Measurements from ENCODE around the gene PEX13.
"Not testable (repeated sequence)": the region's sequence is repeated elsewhere in the genome, so short reads cannot be mapped to it uniquely, and the experiment has no call there.

The PEX13 gene

GRCh38 chr2:61021228-61021660 is 3.7 kb downstream of the PEX13 start:
- H3K4me2 ChIP-seq, result no peak overlapping the region
- H3K27ac ChIP-seq, result no peak overlapping the region
- H3K36me3 ChIP-seq (ENCODE audit: insufficient read depth), result no peaks in the 10 kb centered on the region
- no peaks in the 10 kb centered on the region for H3K27me3 ChIP-seq (ENCODE audit: insufficient read depth, low read depth)
- peaks cover 57% of the 10 kb centered on the region for H3K79me2 ChIP-seq (ENCODE audit: insufficient read depth, low read depth)
- no peak overlapping the region for H3K4me3 ChIP-seq (IDR thresholded peaks at IDR 0.05; ENCODE audit: insufficient read depth, low read depth, low read length)
- peaks cover 19% of the 10 kb centered on the region for H3K4me1 ChIP-seq (ENCODE audit: low read depth, poor library complexity, severe bottlenecking)
- no peak overlapping the region for H2AFZ ChIP-seq (ENCODE audit: low read depth)
- no peak for TF ChIP-seq CTCF (conservative IDR thresholded peaks at IDR 0.05; ENCODE audit: low read depth, low read length)
- no peaks in the 10 kb centered on the region for H4K20me1 ChIP-seq (ENCODE audit: insufficient read depth)
- no peak overlapping the region for H3K9ac ChIP-seq

GRCh38 chr2:61023670-61024069 is 6.2 kb downstream of the PEX13 start:
- TF ChIP-seq CTCF (conservative IDR thresholded peaks at IDR 0.05; ENCODE audit: low read depth, low read length), result no peak
- Histone ChIP-seq H3K4me3 (IDR thresholded peaks at IDR 0.05; ENCODE audit: insufficient read depth, low read depth, low read length) (no peak overlapping the region), H3K36me3 (ENCODE audit: insufficient read depth) (no peaks in the 10 kb centered on the region), H3K27ac (no peak overlapping the region), H4K20me1 (ENCODE audit: insufficient read depth) (no peaks in the 10 kb centered on the region), H3K4me1 (ENCODE audit: low read depth, poor library complexity, severe bottlenecking) (peaks cover 17% of the 10 kb centered on the region), H3K27me3 (ENCODE audit: insufficient read depth, low read depth) (no peaks in the 10 kb centered on the region), H3K4me2 (no peak overlapping the region), H3K9ac (no peak overlapping the region), H3K79me2 (ENCODE audit: insufficient read depth, low read depth) (peaks cover 41% of the 10 kb centered on the region), H2AFZ (ENCODE audit: low read depth) (no peak overlapping the region)

- no peak for TF ChIP-seq CTCF (conservative IDR thresholded peaks at IDR 0.05; ENCODE audit: low read depth, low read length)
- H2AFZ ChIP-seq (ENCODE audit: low read depth), result no peak overlapping the region
- H3K4me2 ChIP-seq, result no peak overlapping the region
- no peak overlapping the region for H3K4me3 ChIP-seq (IDR thresholded peaks at IDR 0.05; ENCODE audit: insufficient read depth, low read depth, low read length)
- no peaks in the 10 kb centered on the region for H3K4me1 ChIP-seq (ENCODE audit: low read depth, poor library complexity, severe bottlenecking)
- no peak overlapping the region for H3K27ac ChIP-seq
- H3K36me3 ChIP-seq (ENCODE audit: insufficient read depth), result peaks cover 8% of the 10 kb centered on the region; the same call in 1 of the 2 replicates
- H3K79me2 ChIP-seq (ENCODE audit: insufficient read depth, low read depth), result peaks cover 7% of the 10 kb centered on the region; the same call in 1 of the 2 replicates
- no peak overlapping the region for H3K9ac ChIP-seq
- no peaks in the 10 kb centered on the region for H3K27me3 ChIP-seq (ENCODE audit: insufficient read depth, low read depth)
- H4K20me1 ChIP-seq (ENCODE audit: insufficient read depth), result no peaks in the 10 kb centered on the region
These were observed 12.0 kb downstream of the PEX13 start for GRCh38 chr2:61029533-61029932.

GRCh38 chr2:61034592-61034991 is 17.1 kb downstream of the PEX13 start:
- H3K4me3 ChIP-seq (IDR thresholded peaks at IDR 0.05; ENCODE audit: insufficient read depth, low read depth, low read length); H3K27ac ChIP-seq; H3K79me2 ChIP-seq (ENCODE audit: insufficient read depth, low read depth); H4K20me1 ChIP-seq (ENCODE audit: insufficient read depth); H3K4me2 ChIP-seq; H3K36me3 ChIP-seq (ENCODE audit: insufficient read depth); H3K9ac ChIP-seq; H3K27me3 ChIP-seq (ENCODE audit: insufficient read depth, low read depth); H2AFZ ChIP-seq (ENCODE audit: low read depth); H3K4me1 ChIP-seq (ENCODE audit: low read depth, poor library complexity, severe bottlenecking): not testable (repeated sequence)

GRCh38 chr2:61036643-61037042 is 19.1 kb downstream of the PEX13 start:
- H3K27me3 ChIP-seq (ENCODE audit: insufficient read depth, low read depth); H3K27ac ChIP-seq; H3K4me1 ChIP-seq (ENCODE audit: low read depth, poor library complexity, severe bottlenecking); H3K4me3 ChIP-seq (IDR thresholded peaks at IDR 0.05; ENCODE audit: insufficient read depth, low read depth, low read length); H3K36me3 ChIP-seq (ENCODE audit: insufficient read depth); H3K9ac ChIP-seq; H4K20me1 ChIP-seq (ENCODE audit: insufficient read depth); H3K79me2 ChIP-seq (ENCODE audit: insufficient read depth, low read depth); H3K4me2 ChIP-seq; H2AFZ ChIP-seq (ENCODE audit: low read depth): not testable (repeated sequence)
